HepG2 (cell line): ENCODE results near the gene TAF1D. TPM values are rescaled to one million over a fixed set of nuclear protein-coding genes. Genes with fewer than 3 reads are reported as not detected.

Source experiments
- FOXJ3 ChIP-seq: sonication (generic); formaldehyde crosslinking; IDR thresholded peaks from 2 replicates; pipeline ENCODE4 v1.4.0; 2020; ENCODE audit warnings: missing genetic modification reagents, mild to moderate bottlenecking, borderline replicate concordance
- FOXK2 ChIP-seq: fragments of 450-650 bp; IDR thresholded peaks from 2 replicates; pipeline ENCODE4 v1.6.1; 2016
- KDM2A ChIP-seq: sonication (generic); formaldehyde crosslinking; IDR thresholded peaks from 2 replicates; pipeline ENCODE4 v1.4.0; 2020; ENCODE audit warnings: low read depth, missing genetic modification reagents, borderline replicate concordance
- NKX3-1 ChIP-seq: sonication (generic); formaldehyde crosslinking; IDR thresholded peaks from 2 replicates; pipeline ENCODE4 v1.5.0; 2020; ENCODE audit warnings: missing genetic modification reagents
- SMAD3 ChIP-seq: sonication (generic); formaldehyde crosslinking; IDR thresholded peaks from 2 replicates; pipeline ENCODE4 v1.4.0; 2020; ENCODE audit warnings: missing genetic modification reagents
- SMYD3 ChIP-seq: sonication (generic); formaldehyde crosslinking; IDR thresholded peaks from 2 replicates; pipeline ENCODE4 v1.8.1; 2023; ENCODE audit warnings: mild to moderate bottlenecking, missing genetic modification reagents
- STAG1 ChIP-seq: sonication (generic); formaldehyde crosslinking; IDR thresholded peaks from 2 replicates; pipeline ENCODE4 v1.4.0; 2020; ENCODE audit warnings: missing genetic modification reagents
- U2AF2 ChIP-seq: fragments of 200-400 bp; formaldehyde crosslinking; IDR thresholded peaks from 2 replicates; pipeline ENCODE4 v1.6.1; 2017; ENCODE audit warnings: low read depth, mild to moderate bottlenecking, low read length
- ZBTB1 ChIP-seq: sonication (generic); formaldehyde crosslinking; IDR thresholded peaks from 2 replicates; pipeline ENCODE4 v1.4.0; 2020; ENCODE audit warnings: missing genetic modification reagents, borderline replicate concordance
- ZBTB38 ChIP-seq: sonication (generic); formaldehyde crosslinking; IDR thresholded peaks from 2 replicates; pipeline ENCODE4 v1.5.1; 2020; ENCODE audit warnings: mild to moderate bottlenecking, missing genetic modification reagents
- ZMYM2 ChIP-seq: sonication (generic); formaldehyde crosslinking; IDR thresholded peaks from 2 replicates; pipeline ENCODE4 v1.8.0; 2022; ENCODE audit warnings: mild to moderate bottlenecking, missing genetic modification reagents
- ZNF160 ChIP-seq: sonication (generic); formaldehyde crosslinking; IDR thresholded peaks from 2 replicates; pipeline ENCODE4 v1.8.0; 2022; ENCODE audit warnings: mild to moderate bottlenecking, inconsistent platforms, missing genetic modification reagents
- ZNF644 ChIP-seq: IDR thresholded peaks from 2 replicates; pipeline ENCODE4 v1.6.1; 2016; ENCODE audit warnings: low read depth
- ZNF790 ChIP-seq: sonication (generic); formaldehyde crosslinking; IDR thresholded peaks from 2 replicates; pipeline ENCODE4 v1.8.0; 2022; ENCODE audit warnings: missing genetic modification reagents, mild to moderate bottlenecking, borderline replicate concordance
- polyA plus RNA-seq, 8 experiments: library from polyadenylated mRNA; depleted of rRNA in 3 of 8; stranded (reverse) in 7 of 8; unstranded in 1 of 8; fragments of >200 nt; fragmentation: Illumina TruSeq in 4 of 8; extraction: Trizol in 4 of 8; gene quantifications; 2 replicates each; pipeline versions ENCODE4 v1.2.1 to v1.2.3, GENCODE V29; 2011 to 2016; ENCODE audit warnings: low read depth in 4 of 8, missing spikeins in 1 of 8, mixed read lengths in 1 of 8; ENCODE audit not compliant: insufficient read depth in 1 of 8
- total RNA-seq, 5 experiments: library from RNA; depleted of rRNA; stranded (reverse); fragments of >200 nt; fragmentation: Illumina TruSeq; extraction: Trizol; gene quantifications; 2 replicates each; pipeline ENCODE4 v1.2.3, GENCODE V29; 2016; ENCODE audit warnings: low read depth in 1 of 5
- TF ChIP-seq, protein P1 (sequence below): sonication (generic); formaldehyde crosslinking; IDR thresholded peaks from 2 replicates; pipeline ENCODE4 v1.4.0; 2020; ENCODE audit warnings: missing genetic modification reagents; ENCODE audit errors: not compliant biosample characterization
- TF ChIP-seq, protein P2 (sequence below): sonication (generic); formaldehyde crosslinking; IDR thresholded peaks from 2 replicates; pipeline ENCODE4 v1.9.0; 2021; ENCODE audit warnings: missing genetic modification reagents, mild to moderate bottlenecking, borderline replicate concordance
- TF ChIP-seq, protein P3 (sequence below): sonication (generic); formaldehyde crosslinking; IDR thresholded peaks from 2 replicates; pipeline ENCODE4 v1.5.1; 2020; ENCODE audit warnings: missing genetic modification reagents, mild to moderate bottlenecking, borderline replicate concordance
- TF ChIP-seq, protein P4 (sequence below): sonication (generic); formaldehyde crosslinking; IDR thresholded peaks from 2 replicates; pipeline ENCODE4 v1.5.0; 2020; ENCODE audit warnings: mild to moderate bottlenecking, missing genetic modification reagents
- TF ChIP-seq, protein P5 (sequence below): IDR thresholded peaks from 2 replicates; pipeline ENCODE4 v1.6.1; 2016; ENCODE audit warnings: low read depth, borderline replicate concordance
- TF ChIP-seq, protein P6 (sequence below): sonication (generic); formaldehyde crosslinking; IDR thresholded peaks from 2 replicates; pipeline ENCODE4 v1.8.0; 2022; ENCODE audit warnings: mild to moderate bottlenecking, missing genetic modification reagents, borderline replicate concordance

Gene TAF1D
- total and polyA plus RNA-seq, 2 of the 13 experiments (the other 11 are each of a cell fraction or from before 2014, with no cell fraction given): 132 to 207 TPM

DNA sequence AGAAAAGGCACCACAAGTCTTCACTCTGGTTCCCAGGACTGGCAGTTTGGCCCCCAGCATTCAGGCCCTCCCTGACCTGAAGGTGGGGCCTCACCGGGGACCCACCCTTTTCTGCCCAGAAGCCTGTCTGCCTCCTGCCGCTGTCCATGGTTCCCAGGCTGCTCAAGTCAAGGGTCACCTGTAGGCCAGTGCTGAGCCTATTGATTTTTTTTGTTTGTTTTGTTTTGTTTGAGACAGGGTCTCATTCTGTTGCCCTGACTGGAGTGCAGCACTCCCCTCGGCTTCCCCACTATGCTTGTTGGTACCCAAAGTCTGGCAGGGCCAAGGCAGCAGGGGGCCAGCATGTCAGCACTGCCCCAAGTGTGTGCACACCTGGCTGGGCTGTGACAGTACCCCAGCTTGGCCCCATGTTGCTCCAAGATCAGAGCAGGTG, 31.8 kb upstream of the TAF1D start (continued):
- TF ChIP-seq FOXK2 (0 out of 2 replicates have a peak, but pooled peaks have one; percentile 41), ZBTB38 (CRISPR knock-in tag) (0 out of 2 replicates have a peak, but pooled peaks have one; percentile 49), ZNF644 (CRISPR knock-in tag) (peak; percentile 56; the same call in 1 of the 2 replicates), ZBTB1 (CRISPR knock-in tag) (no peak), ZMYM2 (no peak), KDM2A (CRISPR knock-in tag) (peak; percentile 67), ZNF160 (CRISPR knock-in tag) (peak; percentile 68; the same call in 1 of the 2 replicates), NKX3-1 (CRISPR knock-in tag) (no peak), FOXJ3 (CRISPR knock-in tag) (0 out of 2 replicates have a peak, but pooled peaks have one; percentile 23), SMYD3 (no peak), SMAD3 (peak; percentile 93), ZNF790 (no peak), U2AF2 (no peak), STAG1 (CRISPR knock-in tag) (no peak)
- TF ChIP-seq, protein P1, sequence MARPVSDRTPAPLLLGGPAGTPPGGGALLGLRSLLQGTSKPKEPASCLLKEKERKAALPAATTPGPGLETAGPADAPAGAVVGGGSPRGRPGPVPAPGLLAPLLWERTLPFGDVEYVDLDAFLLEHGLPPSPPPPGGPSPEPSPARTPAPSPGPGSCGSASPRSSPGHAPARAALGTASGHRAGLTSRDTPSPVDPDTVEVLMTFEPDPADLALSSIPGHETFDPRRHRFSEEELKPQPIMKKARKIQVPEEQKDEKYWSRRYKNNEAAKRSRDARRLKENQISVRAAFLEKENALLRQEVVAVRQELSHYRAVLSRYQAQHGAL: no peak
- TF ChIP-seq, protein P2, sequence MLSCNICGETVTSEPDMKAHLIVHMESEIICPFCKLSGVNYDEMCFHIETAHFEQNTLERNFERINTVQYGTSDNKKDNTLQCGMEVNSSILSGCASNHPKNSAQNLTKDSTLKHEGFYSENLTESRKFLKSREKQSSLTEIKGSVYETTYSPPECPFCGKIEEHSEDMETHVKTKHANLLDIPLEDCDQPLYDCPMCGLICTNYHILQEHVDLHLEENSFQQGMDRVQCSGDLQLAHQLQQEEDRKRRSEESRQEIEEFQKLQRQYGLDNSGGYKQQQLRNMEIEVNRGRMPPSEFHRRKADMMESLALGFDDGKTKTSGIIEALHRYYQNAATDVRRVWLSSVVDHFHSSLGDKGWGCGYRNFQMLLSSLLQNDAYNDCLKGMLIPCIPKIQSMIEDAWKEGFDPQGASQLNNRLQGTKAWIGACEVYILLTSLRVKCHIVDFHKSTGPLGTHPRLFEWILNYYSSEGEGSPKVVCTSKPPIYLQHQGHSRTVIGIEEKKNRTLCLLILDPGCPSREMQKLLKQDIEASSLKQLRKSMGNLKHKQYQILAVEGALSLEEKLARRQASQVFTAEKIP (CRISPR knock-in tag): no peak
- TF ChIP-seq, protein P3, sequence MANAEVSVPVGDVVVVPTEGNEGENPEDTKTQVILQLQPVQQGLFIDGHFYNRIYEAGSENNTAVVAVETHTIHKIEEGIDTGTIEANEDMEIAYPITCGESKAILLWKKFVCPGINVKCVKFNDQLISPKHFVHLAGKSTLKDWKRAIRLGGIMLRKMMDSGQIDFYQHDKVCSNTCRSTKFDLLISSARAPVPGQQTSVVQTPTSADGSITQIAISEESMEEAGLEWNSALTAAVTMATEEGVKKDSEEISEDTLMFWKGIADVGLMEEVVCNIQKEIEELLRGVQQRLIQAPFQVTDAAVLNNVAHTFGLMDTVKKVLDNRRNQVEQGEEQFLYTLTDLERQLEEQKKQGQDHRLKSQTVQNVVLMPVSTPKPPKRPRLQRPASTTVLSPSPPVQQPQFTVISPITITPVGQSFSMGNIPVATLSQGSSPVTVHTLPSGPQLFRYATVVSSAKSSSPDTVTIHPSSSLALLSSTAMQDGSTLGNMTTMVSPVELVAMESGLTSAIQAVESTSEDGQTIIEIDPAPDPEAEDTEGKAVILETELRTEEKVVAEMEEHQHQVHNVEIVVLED (CRISPR knock-in tag): peak; percentile 32; the same call in 1 of the 2 replicates
- TF ChIP-seq, protein P4, sequence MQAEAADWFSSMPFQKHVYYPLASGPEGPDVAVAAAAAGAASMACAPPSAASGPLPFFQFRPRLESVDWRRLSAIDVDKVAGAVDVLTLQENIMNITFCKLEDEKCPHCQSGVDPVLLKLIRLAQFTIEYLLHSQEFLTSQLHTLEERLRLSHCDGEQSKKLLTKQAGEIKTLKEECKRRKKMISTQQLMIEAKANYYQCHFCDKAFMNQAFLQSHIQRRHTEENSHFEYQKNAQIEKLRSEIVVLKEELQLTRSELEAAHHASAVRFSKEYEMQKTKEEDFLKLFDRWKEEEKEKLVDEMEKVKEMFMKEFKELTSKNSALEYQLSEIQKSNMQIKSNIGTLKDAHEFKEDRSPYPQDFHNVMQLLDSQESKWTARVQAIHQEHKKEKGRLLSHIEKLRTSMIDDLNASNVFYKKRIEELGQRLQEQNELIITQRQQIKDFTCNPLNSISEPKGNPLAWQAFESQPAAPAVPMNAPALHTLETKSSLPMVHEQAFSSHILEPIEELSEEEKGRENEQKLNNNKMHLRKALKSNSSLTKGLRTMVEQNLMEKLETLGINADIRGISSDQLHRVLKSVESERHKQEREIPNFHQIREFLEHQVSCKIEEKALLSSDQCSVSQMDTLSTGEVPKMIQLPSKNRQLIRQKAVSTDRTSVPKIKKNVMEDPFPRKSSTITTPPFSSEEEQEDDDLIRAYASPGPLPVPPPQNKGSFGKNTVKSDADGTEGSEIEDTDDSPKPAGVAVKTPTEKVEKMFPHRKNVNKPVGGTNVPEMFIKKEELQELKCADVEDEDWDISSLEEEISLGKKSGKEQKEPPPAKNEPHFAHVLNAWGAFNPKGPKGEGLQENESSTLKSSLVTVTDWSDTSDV (CRISPR knock-in tag): no peak
- TF ChIP-seq, protein P5, sequence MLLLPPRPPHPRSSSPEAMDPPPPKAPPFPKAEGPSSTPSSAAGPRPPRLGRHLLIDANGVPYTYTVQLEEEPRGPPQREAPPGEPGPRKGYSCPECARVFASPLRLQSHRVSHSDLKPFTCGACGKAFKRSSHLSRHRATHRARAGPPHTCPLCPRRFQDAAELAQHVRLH (CRISPR knock-in tag): no peak; the same call in 1 of the 2 replicates
- TF ChIP-seq, protein P6, sequence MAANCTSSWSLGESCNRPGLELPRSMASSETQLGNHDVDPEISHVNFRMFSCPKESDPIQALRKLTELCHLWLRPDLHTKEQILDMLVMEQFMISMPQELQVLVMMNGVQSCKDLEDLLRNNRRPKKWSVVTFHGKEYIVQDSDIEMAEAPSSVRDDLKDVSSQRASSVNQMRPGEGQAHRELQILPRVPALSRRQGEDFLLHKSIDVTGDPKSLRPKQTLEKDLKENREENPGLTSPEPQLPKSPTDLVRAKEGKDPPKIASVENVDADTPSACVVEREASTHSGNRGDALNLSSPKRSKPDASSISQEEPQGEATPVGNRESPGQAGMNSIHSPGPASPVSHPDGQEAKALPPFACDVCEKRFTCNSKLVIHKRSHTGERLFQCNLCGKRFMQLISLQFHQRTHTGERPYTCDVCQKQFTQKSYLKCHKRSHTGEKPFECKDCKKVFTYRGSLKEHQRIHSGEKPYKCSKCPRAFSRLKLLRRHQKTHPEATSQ (CRISPR knock-in tag): no peak
